Middle frontal gyrus (tissue), 1 donor: ENCODE measurements around the gene ABCC10.
"Not testable (repeated sequence)": the region's sequence is repeated elsewhere in the genome, so short reads cannot be mapped to it uniquely, and the experiment has no call there.

Experiments
- DNase-seq: peaks from one replicate; pipeline ENCODE4 v3.0.0-alpha.2; 2015; ENCODE audit warnings: low spot score; ENCODE audit errors: extremely low spot score

ABCC10 gene, protein sequence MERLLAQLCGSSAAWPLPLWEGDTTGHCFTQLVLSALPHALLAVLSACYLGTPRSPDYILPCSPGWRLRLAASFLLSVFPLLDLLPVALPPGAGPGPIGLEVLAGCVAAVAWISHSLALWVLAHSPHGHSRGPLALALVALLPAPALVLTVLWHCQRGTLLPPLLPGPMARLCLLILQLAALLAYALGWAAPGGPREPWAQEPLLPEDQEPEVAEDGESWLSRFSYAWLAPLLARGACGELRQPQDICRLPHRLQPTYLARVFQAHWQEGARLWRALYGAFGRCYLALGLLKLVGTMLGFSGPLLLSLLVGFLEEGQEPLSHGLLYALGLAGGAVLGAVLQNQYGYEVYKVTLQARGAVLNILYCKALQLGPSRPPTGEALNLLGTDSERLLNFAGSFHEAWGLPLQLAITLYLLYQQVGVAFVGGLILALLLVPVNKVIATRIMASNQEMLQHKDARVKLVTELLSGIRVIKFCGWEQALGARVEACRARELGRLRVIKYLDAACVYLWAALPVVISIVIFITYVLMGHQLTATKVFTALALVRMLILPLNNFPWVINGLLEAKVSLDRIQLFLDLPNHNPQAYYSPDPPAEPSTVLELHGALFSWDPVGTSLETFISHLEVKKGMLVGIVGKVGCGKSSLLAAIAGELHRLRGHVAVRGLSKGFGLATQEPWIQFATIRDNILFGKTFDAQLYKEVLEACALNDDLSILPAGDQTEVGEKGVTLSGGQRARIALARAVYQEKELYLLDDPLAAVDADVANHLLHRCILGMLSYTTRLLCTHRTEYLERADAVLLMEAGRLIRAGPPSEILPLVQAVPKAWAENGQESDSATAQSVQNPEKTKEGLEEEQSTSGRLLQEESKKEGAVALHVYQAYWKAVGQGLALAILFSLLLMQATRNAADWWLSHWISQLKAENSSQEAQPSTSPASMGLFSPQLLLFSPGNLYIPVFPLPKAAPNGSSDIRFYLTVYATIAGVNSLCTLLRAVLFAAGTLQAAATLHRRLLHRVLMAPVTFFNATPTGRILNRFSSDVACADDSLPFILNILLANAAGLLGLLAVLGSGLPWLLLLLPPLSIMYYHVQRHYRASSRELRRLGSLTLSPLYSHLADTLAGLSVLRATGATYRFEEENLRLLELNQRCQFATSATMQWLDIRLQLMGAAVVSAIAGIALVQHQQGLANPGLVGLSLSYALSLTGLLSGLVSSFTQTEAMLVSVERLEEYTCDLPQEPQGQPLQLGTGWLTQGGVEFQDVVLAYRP (N-terminal part only)

DNA sequence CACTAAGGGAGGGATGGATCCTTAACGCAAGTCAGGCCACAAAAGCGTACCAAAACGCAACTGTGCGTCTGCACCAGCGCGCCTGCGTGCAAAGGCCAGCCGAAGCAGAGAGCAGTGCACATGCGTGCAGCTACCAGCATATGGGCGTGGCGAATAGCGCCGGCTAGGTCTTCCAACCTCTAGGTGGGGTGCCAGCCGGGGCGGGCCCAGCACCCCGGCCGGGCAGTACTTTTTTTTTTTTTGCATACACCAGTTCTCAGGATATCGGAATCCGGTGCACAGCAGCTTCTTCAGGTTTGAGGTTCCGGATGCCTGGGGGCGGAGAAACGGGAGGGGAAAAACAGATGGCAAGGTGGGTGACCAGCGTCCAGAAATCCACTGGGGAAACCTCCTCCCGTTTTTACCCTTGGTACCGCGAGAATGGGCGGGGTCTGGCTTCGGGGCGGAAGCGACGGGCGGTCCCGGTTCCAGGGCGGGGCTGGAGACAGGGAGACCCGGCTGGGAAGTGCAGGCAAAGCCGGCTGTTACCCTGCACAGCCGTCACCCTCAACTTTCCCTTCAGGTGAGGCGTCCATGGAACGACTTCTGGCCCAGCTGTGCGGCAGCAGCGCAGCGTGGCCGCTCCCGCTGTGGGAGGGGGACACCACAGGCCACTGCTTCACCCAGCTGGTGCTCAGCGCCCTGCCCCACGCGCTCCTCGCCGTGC lies at the start of gene ABCC10:
Gene ABCC10, plus strand, starts transcription at position 136 of the 706 bp plus-strand sequence. Its CDS starts 438 bp downstream, at position 574.
- DNase-seq: peak; percentile 93

DNA sequence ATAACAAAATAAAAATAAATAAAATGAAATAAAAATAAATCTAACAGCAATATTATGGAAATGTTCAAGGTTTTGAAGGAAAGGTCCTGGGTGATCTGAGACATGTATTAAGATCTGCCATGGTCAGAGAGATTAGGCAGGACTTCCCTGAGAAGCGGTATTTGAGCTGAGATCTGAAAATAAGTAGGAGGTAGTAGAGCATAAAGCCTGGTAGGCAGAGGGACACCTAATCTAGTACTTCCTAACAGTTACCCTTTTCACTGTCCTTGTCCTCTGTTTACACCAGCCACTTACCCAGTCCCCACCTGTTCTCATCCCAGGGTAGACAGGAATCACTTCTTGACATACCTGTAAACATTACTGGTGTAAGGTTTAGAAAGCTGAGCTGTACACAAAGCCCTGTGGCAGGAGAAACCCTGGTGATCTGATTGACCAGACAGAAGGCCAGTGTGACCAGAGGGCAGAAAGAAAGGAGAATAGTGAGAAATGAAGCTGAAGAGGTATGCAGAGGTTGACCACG lies 49.6 kb upstream of the ABCC10 start:
- no peak for DNase-seq

DNA sequence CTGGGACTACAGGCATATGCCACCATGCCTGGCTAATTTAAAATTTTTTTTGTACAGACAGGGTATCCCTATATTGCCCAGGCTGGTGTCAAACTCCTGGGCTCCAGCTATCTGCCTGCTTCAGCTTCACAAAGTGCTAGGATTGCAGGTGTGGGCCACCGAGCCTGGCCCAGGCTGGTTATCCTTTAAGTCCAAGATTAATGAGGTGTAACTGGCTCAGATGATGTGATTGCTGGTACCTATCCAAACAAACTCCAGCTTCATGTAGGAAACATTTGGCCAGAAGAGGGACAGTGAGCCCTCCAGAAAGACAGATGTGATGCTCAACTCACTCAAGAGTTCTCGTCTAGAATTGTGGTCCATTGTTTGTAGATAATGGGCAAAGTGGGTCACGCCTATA lies 48.7 kb upstream of the ABCC10 start:
- no peak for DNase-seq

DNA sequence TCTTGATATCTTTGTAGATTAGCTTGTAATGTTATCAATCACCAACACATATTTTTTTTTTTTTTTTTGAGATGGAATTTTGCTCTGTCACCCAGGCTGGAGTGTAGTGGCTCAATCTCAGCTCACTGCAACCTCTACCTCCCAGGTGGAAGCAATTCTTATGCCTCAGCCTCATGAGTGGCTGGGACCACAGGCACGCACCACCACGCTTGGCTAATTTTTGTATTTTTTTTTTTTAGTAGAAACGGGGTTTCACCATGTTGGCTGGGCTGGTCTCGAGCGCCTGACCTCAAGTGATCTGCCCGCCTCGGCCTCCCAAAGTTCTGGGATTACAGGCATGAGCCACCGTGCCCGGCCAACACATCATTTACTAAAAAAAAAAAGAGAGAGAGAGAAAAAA lies 46.5 kb upstream of the ABCC10 start:
- DNase-seq: not testable (repeated sequence)

DNA sequence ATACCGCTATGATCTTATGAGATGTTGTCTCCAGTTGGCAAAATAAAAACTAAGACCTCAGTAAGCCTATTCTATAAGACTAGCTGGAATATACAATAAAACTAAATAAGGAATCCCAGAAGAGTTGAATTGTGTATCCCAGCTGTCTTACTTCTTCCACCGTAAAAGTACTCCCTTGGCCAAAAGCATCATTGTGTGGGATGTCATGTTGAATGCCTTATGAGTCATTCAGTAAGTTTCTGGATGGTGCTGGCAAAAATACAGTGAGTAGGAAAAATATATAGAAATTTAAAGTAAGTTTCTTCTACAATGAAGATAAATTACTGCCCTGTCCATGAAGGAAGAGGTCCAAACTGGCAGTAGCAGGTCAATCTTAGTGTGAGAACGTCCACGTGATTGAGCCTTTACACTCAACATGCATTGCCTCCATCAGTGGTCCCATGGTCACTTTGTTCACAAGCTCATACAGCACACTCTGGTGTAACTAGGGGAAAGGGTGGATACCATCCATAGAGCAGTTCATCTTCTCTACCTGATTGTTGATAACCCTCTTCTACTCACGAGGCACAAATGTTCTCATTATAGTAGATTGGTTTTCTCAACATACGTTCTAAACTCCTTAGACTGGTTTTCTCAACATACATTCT lies 44.2 kb upstream of the ABCC10 start:
- DNase-seq: peak; percentile 26

DNA sequence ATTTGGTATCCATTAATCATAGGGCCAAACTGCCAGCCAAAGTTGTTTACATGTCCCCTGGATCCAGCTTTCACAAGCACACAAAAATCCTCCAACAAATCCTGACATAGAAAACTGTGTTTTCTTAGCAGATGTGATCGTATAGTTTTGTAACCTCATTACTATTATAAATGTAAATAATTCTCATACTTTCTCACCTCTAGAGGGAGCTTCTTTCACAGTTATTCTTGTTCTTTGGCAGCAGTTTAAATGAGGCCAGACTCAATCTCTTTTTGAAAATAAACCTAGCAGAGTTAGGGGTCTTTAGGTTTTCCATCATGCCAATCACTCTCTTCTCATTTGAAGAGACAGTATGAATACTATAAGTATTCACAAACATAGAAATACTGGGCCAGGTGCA lies 40.8 kb upstream of the ABCC10 start:
- DNase-seq: no peak

DNA sequence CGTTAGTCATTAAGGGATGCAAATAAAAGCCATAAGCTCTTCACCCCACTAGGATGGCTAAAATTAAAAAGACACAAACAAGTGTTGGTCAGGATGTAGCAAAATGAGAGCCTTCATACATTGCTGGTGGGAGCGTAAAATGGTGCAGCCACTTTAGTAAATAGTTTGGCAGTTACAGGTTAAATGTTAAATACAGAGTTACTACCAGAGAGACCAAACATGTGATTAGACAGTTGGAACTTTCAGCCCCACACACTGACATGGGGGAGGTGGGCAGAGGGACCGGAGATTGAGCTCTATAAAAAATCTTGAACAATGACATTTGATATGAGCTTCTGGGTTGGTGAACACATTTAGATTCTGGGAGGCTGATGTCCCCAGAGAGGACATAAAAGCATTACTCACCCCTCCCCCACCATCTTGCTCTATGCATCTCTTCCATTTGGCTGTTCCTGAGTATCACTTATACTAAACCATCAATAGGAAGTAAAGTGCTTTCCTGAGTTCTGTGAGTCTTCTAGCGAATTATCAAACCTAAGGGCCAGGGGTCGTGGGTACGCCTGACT lies 37.5 kb upstream of the ABCC10 start:
- DNase-seq: no peak

DNA sequence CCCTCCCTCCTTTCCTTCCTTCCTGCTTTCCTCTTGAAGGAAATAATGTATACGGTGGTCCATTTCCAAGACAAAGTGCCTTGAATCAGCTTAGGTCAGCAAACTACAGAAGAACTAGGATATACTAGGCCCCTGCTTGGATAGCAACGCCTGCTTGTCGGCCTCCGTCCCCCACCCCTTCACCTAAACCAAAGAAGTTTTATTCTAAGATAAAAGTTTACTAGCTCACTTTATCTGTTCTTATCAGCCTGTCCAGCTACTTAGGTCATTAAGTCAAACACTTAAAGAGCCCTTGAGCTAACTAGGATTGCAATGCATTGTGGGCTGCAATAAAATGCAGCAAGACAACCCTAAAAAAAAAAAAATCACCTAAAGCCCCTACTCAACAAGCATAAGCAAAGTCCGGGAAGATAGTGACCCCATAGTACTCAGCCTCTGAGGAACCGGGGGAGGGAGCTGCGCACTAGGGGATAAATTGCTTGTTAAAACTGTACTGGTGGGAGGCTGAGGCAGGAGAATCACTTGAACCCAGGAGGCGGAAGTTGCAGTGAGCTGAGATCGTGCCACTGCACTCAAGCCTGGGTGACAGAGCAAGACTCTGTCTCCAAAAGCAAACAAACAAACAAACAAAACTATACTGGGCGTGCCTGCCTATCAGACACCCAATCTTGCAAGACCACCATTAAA lies 36.4 kb upstream of the ABCC10 start:
- not testable (repeated sequence) for DNase-seq

DNA sequence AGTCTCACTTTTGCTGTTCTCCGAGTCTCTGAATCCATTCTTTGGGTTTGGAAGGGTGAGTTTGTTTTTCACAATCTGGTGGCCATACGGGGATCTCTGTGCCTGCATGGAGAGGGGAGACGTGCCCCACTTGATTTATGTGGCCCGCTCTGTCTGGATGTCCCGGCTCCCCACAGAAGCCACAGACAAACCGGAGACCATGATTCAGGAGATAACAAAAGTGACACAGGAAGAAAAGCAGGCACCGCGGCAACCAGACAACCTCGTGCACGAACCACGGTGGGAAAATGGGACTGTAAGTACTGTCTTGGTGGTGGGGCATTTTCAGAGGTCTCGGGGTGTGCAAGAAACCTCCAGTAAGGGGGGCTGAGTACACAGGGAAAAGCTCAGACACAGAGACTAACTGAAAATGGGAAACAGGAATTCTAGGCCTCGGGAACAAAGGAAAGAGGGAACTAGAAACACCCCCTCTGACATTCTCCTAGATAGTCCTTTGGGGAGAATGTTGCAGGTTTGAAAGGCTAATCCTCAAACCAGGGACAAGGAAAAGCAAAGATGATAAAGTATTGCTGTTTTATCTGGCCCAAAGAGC lies 35.8 kb upstream of the ABCC10 start:
- no peak for DNase-seq

DNA sequence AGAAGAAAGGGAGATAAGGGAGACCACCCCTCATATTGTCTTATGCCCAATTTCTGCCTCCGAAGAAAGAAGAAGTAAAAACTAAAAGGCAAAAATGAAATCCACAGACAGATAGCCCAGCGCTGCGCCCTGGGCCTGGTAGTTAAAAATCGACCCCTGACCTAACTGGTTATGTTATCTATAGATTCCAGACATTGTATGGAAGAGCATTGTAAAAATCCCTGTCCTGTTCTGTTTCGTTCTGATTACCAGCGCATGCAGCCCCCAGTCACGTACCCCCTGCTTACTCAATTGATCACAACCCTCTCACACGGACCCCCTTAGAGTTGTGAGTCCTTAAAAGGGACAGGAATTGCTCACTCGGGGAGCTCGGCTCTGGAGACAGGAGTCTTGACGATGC lies 34.2 kb upstream of the ABCC10 start:
- not testable (repeated sequence) for DNase-seq

DNA sequence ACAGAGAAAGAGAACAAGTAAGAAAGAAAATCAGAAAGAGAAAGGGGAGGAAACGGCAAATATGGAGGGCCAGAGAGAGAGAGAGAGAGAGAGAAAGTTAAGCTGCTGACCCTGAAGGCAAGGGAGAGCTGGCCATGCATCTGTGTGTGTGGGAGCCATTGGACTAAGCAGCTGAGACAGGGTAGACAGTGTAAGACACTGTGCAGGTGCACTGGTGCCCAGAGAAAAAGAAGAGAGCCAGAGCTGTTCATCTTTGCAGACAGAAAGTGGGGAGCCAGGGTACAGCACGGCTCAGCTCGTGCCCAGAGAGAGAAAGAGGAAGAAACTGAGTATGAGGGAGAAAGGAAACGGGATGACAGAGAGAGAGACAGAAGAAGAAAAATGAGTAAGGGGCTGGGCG lies 33.7 kb upstream of the ABCC10 start:
- DNase-seq: no peak

DNA sequence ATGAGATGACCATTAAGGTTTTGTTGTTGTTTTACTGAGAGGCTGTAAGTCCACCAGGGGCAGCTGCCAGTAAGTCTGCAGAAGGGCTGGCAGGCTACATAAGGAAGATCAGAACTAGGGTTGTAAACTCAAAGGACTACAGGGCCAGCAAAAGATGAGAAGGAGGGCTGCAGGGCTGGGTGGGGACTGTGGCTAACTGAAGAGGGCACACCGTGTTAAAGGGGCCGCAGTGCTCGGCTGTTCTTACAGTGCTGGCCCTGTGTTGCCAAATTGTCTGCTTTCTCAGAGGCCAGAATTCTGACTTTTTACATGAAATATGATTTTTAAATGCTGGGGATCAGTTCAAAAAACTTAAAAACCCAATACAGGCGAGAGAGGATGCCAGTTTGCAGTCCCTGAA lies 32.4 kb upstream of the ABCC10 start:
- no peak for DNase-seq

DNA sequence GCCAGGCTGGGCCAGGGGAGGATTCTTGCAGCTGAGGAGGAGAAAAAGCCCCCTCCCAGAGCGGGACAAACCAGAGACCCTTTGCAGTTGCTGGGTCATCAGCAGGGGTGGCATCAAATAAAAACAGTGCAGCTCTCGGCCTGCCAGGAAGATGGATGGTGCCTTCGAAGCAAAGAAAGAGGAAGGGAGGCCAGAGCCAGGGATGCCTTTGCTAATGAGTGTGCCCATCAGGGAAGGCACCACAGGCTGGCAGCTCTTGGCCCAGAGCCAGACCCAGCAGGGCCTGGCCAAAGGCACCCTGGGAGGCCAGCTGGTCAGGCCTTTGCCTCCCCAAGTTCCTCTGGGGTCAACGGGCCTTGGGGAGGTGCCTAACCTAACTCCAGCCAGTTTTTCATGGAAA lies 31.6 kb upstream of the ABCC10 start:
- no peak for DNase-seq

DNA sequence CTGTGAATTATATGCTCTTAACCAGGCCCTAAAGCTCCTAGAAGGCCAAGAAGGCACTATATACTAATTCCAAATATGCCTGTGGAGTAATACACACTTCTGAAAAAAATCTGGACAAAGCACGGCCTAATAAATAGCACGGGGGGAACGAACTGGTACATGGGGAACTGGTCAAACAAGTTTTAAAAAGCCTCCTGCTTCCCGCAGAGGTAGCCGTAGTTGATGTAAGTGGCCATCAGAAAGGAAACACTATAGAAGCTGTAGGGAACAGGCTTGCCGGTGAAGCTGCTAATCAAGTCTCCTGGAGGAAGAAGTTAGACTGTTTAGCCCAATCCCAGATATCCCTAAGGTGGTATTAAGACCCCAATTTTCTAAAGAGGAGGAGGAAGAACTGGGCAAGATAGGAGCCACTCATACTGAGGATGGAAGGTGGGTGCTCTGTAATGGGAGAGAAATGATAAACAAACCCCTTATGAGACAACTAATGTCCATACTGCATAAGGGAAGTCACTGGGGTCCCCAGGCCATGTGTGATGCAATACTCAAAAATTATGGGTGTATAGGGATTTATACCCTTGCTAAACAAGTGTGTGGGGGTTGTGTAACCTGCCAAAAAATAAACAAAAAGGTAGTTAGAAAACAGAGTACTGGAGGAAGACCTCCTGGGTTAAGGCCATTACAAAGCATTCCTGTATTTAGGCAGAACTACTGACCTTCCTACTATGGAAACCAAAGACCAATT lies 30.8 kb upstream of the ABCC10 start:
- no peak for DNase-seq

DNA sequence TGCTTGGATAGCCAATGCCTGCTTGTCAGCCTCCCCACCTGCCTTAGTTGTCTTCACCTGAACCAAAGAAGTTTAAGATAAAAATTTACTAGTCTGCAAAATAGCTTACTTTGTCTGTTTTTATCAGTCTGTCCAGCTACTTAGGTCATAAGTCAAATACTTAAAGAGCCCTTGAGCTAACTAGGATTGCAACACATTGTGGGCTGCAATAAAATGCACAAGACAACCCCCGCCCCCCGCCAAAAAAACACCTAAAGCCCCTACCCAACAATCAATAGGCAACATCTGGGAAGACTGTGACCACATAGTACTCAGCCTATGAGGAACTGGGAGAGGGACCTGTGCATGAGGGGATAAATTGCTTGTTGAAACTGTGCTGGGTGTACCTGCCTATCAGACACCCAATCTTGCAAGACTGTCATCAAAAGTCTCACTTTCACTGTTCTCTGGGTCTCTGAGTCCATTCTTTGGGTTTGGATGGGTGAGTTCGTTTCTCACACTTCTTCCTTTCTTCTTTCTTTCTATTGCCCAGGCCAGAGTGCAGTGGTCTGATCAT lies 27.3 kb upstream of the ABCC10 start:
- DNase-seq: no peak

DNA sequence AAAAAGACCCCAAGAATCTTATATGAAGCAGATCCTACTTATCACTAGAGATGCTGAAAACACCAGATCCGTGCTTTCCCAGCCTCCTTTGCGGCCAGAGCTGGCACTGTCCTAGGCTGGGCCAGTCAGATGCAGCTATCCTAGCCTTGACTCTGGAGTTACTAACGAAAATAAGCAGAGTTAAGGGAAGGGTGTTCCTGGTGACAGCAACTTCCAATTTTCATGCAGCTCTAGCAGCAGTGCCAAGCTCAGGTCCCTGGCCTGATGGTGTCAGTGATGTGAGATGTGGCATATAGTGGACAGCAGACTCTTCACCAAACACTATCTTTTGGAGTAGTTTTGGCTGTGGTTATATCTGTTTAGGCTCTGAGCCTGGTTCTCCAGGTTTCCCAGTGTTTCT lies 25.6 kb upstream of the ABCC10 start:
- no peak for DNase-seq

DNA sequence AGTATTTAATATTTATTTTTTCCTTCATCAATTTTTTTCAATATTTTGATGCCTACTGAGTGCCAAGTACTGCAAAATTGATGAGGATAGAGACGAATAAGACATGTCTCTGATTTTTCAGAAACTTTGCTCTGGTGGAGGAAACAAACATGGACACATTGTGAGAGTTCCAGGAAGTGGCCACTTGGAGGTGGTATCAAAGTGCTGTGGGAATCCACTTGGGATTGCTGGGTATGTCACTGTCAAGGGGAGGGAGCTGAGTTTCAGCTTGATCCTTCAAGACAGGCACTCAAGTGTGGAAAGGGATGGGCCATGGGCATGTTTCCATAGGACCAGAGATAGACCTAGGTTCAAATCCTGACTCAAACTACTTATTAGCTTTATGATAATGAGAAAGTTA lies 24.5 kb upstream of the ABCC10 start:
- no peak for DNase-seq

DNA sequence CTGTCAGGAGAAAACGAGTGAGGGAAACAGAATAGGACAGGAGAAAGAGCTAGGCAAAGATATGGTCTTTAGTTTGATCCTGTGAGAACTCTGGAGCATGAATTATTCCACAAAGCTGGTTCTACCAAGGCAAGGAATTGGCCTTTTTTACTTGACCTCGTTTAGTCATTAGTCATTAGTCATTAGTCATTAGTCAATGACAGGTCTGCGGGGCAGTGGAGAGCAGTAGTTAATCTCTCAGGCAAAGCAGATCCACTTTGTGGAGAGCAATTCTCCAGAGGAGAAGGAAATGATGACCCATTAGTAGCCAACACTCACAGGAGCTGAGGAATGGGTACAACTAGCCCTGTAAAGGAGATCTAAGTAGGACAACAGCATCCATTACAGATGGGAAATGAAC lies 22.0 kb upstream of the ABCC10 start:
- DNase-seq: no peak
